GM12878 (cell line): ENCODE measurements around the gene PMPCA. TPM values are rescaled to one million over a fixed set of nuclear protein-coding genes. Genes with fewer than 3 reads are reported as not detected.

ENCODE experiments used
- ZNF687 ChIP-seq: fragments of 450-650 bp; IDR thresholded peaks from 2 replicates; pipeline ENCODE4 v1.6.1; 2017; ENCODE audit warnings: mild to moderate bottlenecking, moderate library complexity
- polyA plus RNA-seq, 11 experiments: library from polyadenylated mRNA; depleted of rRNA in 4 of 11; unstranded in 6 of 11; stranded (reverse) in 5 of 11; fragments of >200 nt; fragmentation: Nextera tagmentation in 4 of 11; fragmentation: Illumina TruSeq in 1 of 11; extraction: Ambion mirVana in 4 of 11; extraction: Trizol in 1 of 11; gene quantifications; 1 replicate in 1 of 11; 2 replicates in 10 of 11; pipeline versions ENCODE4 v1.2.1 to v1.2.3, GENCODE V29; 2011 to 2016; ENCODE audit warnings: inconsistent platforms in 2 of 11, missing spikeins in 2 of 11, low read depth in 1 of 11
- total RNA-seq, 4 experiments: library from RNA; depleted of rRNA in 3 of 4; stranded (reverse); fragments of >200 nt in 3 of 4; fragmentation: Illumina TruSeq in 1 of 4; extraction: Trizol in 1 of 4; gene quantifications; 2 replicates each; pipeline versions ENCODE4 v1.2.1 to v1.2.3, GENCODE V29; 2013 to 2021
- TF ChIP-seq, protein P1 (sequence below): fragments of 450-650 bp; IDR thresholded peaks from 2 replicates; pipeline ENCODE4 v1.6.1; 2018; ENCODE audit warnings: mild to moderate bottlenecking, low read depth, moderate library complexity; ENCODE audit not compliant: partially characterized antibody
- TF ChIP-seq, protein P2 (sequence below): IDR thresholded peaks from 2 replicates; pipeline ENCODE4 v1.6.1; 2011; ENCODE audit warnings: borderline replicate concordance, low read depth, mild to moderate bottlenecking, moderate library complexity, low read length; ENCODE audit not compliant: insufficient read depth, poor library complexity, severe bottlenecking

Gene PMPCA
- total and polyA plus RNA-seq, 10 of the 15 experiments (the other 5 are each of a cell fraction or from before 2014, with no cell fraction given) = 8.1 to 137 (median 75.7) TPM

DNA sequence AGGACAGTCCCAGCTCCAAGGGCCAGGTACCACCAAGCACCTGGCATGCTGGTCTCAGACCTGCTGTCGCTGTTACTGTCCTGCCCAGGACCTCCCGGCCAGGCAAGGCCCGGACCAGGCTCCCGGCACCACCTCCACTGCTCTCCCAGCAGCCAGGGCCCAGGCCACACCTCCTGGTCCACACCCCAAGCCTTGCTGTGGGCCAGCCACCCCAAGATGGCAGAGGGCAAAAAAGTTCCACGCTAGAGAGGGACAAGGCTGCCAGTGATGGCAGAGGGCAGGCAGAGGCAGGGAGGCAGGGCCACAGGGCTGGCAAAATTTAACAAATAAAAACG, 48.0 kb upstream of the PMPCA start (continued):
- TF ChIP-seq, protein P1, sequence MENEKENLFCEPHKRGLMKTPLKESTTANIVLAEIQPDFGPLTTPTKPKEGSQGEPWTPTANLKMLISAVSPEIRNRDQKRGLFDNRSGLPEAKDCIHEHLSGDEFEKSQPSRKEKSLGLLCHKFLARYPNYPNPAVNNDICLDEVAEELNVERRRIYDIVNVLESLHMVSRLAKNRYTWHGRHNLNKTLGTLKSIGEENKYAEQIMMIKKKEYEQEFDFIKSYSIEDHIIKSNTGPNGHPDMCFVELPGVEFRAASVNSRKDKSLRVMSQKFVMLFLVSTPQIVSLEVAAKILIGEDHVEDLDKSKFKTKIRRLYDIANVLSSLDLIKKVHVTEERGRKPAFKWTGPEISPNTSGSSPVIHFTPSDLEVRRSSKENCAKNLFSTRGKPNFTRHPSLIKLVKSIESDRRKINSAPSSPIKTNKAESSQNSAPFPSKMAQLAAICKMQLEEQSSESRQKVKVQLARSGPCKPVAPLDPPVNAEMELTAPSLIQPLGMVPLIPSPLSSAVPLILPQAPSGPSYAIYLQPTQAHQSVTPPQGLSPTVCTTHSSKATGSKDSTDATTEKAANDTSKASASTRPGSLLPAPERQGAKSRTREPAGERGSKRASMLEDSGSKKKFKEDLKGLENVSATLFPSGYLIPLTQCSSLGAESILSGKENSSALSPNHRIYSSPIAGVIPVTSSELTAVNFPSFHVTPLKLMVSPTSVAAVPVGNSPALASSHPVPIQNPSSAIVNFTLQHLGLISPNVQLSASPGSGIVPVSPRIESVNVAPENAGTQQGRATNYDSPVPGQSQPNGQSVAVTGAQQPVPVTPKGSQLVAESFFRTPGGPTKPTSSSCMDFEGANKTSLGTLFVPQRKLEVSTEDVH = no peak
- no peak for TF ChIP-seq ZNF687
- TF ChIP-seq, protein P2, sequence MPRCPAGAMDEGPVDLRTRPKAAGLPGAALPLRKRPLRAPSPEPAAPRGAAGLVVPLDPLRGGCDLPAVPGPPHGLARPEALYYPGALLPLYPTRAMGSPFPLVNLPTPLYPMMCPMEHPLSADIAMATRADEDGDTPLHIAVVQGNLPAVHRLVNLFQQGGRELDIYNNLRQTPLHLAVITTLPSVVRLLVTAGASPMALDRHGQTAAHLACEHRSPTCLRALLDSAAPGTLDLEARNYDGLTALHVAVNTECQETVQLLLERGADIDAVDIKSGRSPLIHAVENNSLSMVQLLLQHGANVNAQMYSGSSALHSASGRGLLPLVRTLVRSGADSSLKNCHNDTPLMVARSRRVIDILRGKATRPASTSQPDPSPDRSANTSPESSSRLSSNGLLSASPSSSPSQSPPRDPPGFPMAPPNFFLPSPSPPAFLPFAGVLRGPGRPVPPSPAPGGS = no peak
